Measurements from ENCODE around the gene AKAP13.

AKAP13 gene

DNA sequence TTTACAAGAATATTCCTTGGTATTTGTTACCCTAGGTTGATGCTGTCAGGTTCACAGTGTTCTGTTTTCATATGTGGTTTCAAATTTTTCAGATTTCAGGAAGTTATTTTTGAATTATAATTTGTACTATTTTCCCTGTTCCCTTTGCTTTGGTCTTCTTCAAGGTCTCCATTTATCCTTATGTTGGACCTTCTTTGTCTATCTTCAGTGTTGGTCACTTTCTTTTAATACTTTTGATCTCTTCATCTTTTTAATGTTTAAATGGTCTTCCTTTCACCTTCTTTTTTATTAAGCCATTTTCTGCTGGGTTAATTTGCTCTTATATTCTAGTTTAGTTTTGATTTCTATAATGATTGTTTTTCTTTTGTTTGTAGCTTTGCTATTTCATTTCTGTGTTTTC lies 353.0 kb downstream of the AKAP13 start:
- H3K9ac ChIP-seq (ENCODE audit: low read length): no peak overlapping the region
- H3K27ac ChIP-seq (ENCODE audit: low read length): no peak overlapping the region
- no peak overlapping the region for H3K4me3 ChIP-seq (ENCODE audit: low read length)
- TF ChIP-seq, protein P1, sequence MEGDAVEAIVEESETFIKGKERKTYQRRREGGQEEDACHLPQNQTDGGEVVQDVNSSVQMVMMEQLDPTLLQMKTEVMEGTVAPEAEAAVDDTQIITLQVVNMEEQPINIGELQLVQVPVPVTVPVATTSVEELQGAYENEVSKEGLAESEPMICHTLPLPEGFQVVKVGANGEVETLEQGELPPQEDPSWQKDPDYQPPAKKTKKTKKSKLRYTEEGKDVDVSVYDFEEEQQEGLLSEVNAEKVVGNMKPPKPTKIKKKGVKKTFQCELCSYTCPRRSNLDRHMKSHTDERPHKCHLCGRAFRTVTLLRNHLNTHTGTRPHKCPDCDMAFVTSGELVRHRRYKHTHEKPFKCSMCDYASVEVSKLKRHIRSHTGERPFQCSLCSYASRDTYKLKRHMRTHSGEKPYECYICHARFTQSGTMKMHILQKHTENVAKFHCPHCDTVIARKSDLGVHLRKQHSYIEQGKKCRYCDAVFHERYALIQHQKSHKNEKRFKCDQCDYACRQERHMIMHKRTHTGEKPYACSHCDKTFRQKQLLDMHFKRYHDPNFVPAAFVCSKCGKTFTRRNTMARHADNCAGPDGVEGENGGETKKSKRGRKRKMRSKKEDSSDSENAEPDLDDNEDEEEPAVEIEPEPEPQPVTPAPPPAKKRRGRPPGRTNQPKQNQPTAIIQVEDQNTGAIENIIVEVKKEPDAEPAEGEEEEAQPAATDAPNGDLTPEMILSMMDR (IDR thresholded peaks at IDR 0.05; ENCODE audit: low read depth, low read length): no peak
- no peak for TF ChIP-seq EZH2phosphoT487 (IDR thresholded peaks at IDR 0.05; ENCODE audit: low read depth)
- no peaks in the 10 kb centered on the region for H3K27me3 ChIP-seq (ENCODE audit: low read depth, low read length)
- no peaks in the 10 kb centered on the region for H3K79me2 ChIP-seq (ENCODE audit: low read length)
- H3K9me3 ChIP-seq (ENCODE audit: insufficient read depth, low read length): peaks cover 9% of the 10 kb centered on the region; the same call in 1 of the 2 replicates
- H3K4me1 ChIP-seq (ENCODE audit: low read length): no peaks in the 10 kb centered on the region
- H3K36me3 ChIP-seq (replicated peaks; ENCODE audit: low read depth, low read length): peaks cover 62% of the 10 kb centered on the region
- H4K20me1 ChIP-seq (ENCODE audit: insufficient read depth, low read length): no peaks in the 10 kb centered on the region
- H2AFZ ChIP-seq (ENCODE audit: low read depth, low read length): no peak overlapping the region
- no peak overlapping the region for H3K4me2 ChIP-seq (ENCODE audit: low read length)

DNA sequence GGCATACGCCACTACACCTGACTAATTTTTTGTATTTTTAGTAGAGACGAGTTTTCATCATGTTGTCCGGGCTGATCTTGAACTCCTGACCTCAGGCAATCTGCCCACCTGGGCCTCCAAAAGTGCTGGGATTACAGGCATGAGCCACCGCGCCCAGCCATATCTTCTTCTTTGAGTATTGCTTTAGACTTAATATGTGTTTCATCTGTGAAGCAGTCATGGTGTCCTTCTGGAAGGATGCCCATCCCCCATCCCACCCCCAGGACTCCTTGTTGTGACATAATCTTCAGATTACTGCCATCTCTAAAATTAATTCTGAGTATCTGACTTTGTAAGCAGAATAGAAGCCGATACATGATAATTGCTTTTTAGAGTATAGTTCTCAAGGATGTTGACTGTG lies 356.7 kb downstream of the AKAP13 start:
- Histone ChIP-seq H2AFZ (ENCODE audit: low read depth, low read length) (no peak overlapping the region), H3K4me1 (ENCODE audit: low read length) (no peaks in the 10 kb centered on the region), H3K27me3 (ENCODE audit: low read depth, low read length) (no peaks in the 10 kb centered on the region), H3K4me2 (ENCODE audit: low read length) (no peak overlapping the region), H3K79me2 (ENCODE audit: low read length) (no peaks in the 10 kb centered on the region), H4K20me1 (ENCODE audit: insufficient read depth, low read length) (peaks cover 4% of the 10 kb centered on the region; the same call in 1 of the 2 replicates), H3K9ac (ENCODE audit: low read length) (no peak overlapping the region), H3K36me3 (replicated peaks; ENCODE audit: low read depth, low read length) (peaks cover 62% of the 10 kb centered on the region), H3K4me3 (ENCODE audit: low read length) (no peak overlapping the region), H3K27ac (ENCODE audit: low read length) (no peak overlapping the region), H3K9me3 (ENCODE audit: insufficient read depth, low read length) (peaks cover 9% of the 10 kb centered on the region; the same call in 1 of the 2 replicates)
- TF ChIP-seq, protein P1 (IDR thresholded peaks at IDR 0.05; ENCODE audit: low read depth, low read length): no peak

GRCh38 chr15:85741021-85741421 lies 360.6 kb downstream of the AKAP13 start:
- Histone ChIP-seq H3K27ac (ENCODE audit: low read length) (no peak overlapping the region), H3K9me3 (ENCODE audit: insufficient read depth, low read length) (no peaks in the 10 kb centered on the region), H3K36me3 (replicated peaks; ENCODE audit: low read depth, low read length) (peaks cover 69% of the 10 kb centered on the region), H3K9ac (ENCODE audit: low read length) (no peak overlapping the region), H2AFZ (ENCODE audit: low read depth, low read length) (no peak overlapping the region), H3K4me3 (ENCODE audit: low read length) (no peak overlapping the region), H3K79me2 (ENCODE audit: low read length) (no peaks in the 10 kb centered on the region), H4K20me1 (ENCODE audit: insufficient read depth, low read length) (peaks cover 13% of the 10 kb centered on the region; the same call in 1 of the 2 replicates), H3K4me2 (ENCODE audit: low read length) (no peak overlapping the region), H3K27me3 (ENCODE audit: low read depth, low read length) (no peaks in the 10 kb centered on the region), H3K4me1 (ENCODE audit: low read length) (no peaks in the 10 kb centered on the region)
- no peak for TF ChIP-seq EZH2phosphoT487 (IDR thresholded peaks at IDR 0.05; ENCODE audit: low read depth)
- TF ChIP-seq, protein P1 (IDR thresholded peaks at IDR 0.05; ENCODE audit: low read depth, low read length): no peak

GRCh38 chr15:85741662-85742061 lies 361.3 kb downstream of the AKAP13 start:
- H3K79me2 ChIP-seq (ENCODE audit: low read length): no peaks in the 10 kb centered on the region
- H3K4me1 ChIP-seq (ENCODE audit: low read length): no peaks in the 10 kb centered on the region
- H3K4me2 ChIP-seq (ENCODE audit: low read length): no peak overlapping the region
- no peak for TF ChIP-seq EZH2phosphoT487 (IDR thresholded peaks at IDR 0.05; ENCODE audit: low read depth)
- TF ChIP-seq, protein P1 (IDR thresholded peaks at IDR 0.05; ENCODE audit: low read depth, low read length): no peak
- H3K36me3 ChIP-seq (replicated peaks; ENCODE audit: low read depth, low read length): peaks cover 66% of the 10 kb centered on the region
- H2AFZ ChIP-seq (ENCODE audit: low read depth, low read length): no peak overlapping the region
- H4K20me1 ChIP-seq (ENCODE audit: insufficient read depth, low read length): peaks cover 13% of the 10 kb centered on the region; the same call in 1 of the 2 replicates
- H3K4me3 ChIP-seq (ENCODE audit: low read length): no peak overlapping the region
- no peak overlapping the region for H3K9ac ChIP-seq (ENCODE audit: low read length)
- no peaks in the 10 kb centered on the region for H3K27me3 ChIP-seq (ENCODE audit: low read depth, low read length)
- no peaks in the 10 kb centered on the region for H3K9me3 ChIP-seq (ENCODE audit: insufficient read depth, low read length)
- no peak overlapping the region for H3K27ac ChIP-seq (ENCODE audit: low read length)

Measured in OCI-LY3 (cell line).